ENCODE data around the gene CDPF1.

GRCh38 chr22:46238541-46238940, 11.6 kb downstream of the CDPF1 start:
- no peak for TF ChIP-seq EZH2 (IDR thresholded peaks at IDR 0.05; ENCODE audit: borderline replicate concordance, low read length)
- TF ChIP-seq, protein P1, sequence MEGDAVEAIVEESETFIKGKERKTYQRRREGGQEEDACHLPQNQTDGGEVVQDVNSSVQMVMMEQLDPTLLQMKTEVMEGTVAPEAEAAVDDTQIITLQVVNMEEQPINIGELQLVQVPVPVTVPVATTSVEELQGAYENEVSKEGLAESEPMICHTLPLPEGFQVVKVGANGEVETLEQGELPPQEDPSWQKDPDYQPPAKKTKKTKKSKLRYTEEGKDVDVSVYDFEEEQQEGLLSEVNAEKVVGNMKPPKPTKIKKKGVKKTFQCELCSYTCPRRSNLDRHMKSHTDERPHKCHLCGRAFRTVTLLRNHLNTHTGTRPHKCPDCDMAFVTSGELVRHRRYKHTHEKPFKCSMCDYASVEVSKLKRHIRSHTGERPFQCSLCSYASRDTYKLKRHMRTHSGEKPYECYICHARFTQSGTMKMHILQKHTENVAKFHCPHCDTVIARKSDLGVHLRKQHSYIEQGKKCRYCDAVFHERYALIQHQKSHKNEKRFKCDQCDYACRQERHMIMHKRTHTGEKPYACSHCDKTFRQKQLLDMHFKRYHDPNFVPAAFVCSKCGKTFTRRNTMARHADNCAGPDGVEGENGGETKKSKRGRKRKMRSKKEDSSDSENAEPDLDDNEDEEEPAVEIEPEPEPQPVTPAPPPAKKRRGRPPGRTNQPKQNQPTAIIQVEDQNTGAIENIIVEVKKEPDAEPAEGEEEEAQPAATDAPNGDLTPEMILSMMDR (conservative IDR thresholded peaks at IDR 0.05 in 1 of 2, IDR thresholded peaks at IDR 0.05 in 1 of 2; ENCODE audit: extremely low read depth in 1 of 2, insufficient read depth in 1 of 2, low read depth in 1 of 2, low read length in 2 of 2), result no peak
